ENCODE results near the gene HNRNPDL. TPM values are rescaled to one million over a fixed set of nuclear protein-coding genes. Genes with fewer than 3 reads are reported as not detected.
"Not testable (repeated sequence)": the region's sequence is repeated elsewhere in the genome, so short reads cannot be mapped to it uniquely, and the experiment has no call there.

HNRNPDL gene
- total RNA-seq (299 and 311 TPM in 2 replicates), polyA plus RNA-seq (215 and 255 TPM in 2 replicates)

- Histone ChIP-seq H3K27me3 (no peaks in the 10 kb centered on the region), H3K27ac (peak within 1 kb of the TSS; percentile 97), H3K4me3 (peak within 1 kb of the TSS; percentile 95), H3K36me3 (peaks cover 20% of the 10 kb centered on the region), H3K9me3 (ENCODE audit: low read depth) (no peaks in the 10 kb centered on the region), H3K4me1 (ENCODE audit: low read depth) (peaks cover 13% of the 10 kb centered on the region)
- DNase-seq (ENCODE audit: low read depth in 1 of 2, low spot score in 1 of 2): peak; percentile 97
- no peak for TF ChIP-seq CTCF (IDR thresholded peaks at IDR 0.05; ENCODE audit: low read depth, low read length)
These were observed at the start of gene HNRNPDL, which contains the start of gene ENOPH1 for GRCh38 chr4:82430193-82430963. Gene HNRNPDL, minus strand, starts transcription at chr4:82430462. Its CDS starts 772 bp downstream, at chr4:82429690. Gene ENOPH1, plus strand, starts transcription at chr4:82430590. Its CDS starts 240 bp downstream, at chr4:82430830.

GRCh38 chr4:82479562-82479961 lies 49.3 kb upstream of the HNRNPDL start:
- no peaks in the 10 kb centered on the region for H3K9me3 ChIP-seq (ENCODE audit: low read depth)
- H3K4me1 ChIP-seq (ENCODE audit: low read depth): no peaks in the 10 kb centered on the region
- H3K4me3 ChIP-seq: no peak overlapping the region
- no peak for TF ChIP-seq CTCF (IDR thresholded peaks at IDR 0.05; ENCODE audit: low read depth, low read length)
- no peak for DNase-seq (ENCODE audit: low read depth in 1 of 2, low spot score in 1 of 2)
- H3K27ac ChIP-seq: no peak overlapping the region
- H3K27me3 ChIP-seq: no peaks in the 10 kb centered on the region
- H3K36me3 ChIP-seq: no peaks in the 10 kb centered on the region

GRCh38 chr4:82477469-82477868 lies 47.2 kb upstream of the HNRNPDL start:
- H3K27ac ChIP-seq; H3K36me3 ChIP-seq; H3K4me1 ChIP-seq (ENCODE audit: low read depth); H3K9me3 ChIP-seq (ENCODE audit: low read depth); H3K27me3 ChIP-seq; DNase-seq (ENCODE audit: low read depth in 1 of 2, low spot score in 1 of 2); H3K4me3 ChIP-seq: not testable (repeated sequence)

GRCh38 chr4:82475931-82476330 lies 45.7 kb upstream of the HNRNPDL start:
- not testable (repeated sequence) for H3K27ac ChIP-seq; H3K9me3 ChIP-seq (ENCODE audit: low read depth); H3K4me3 ChIP-seq; H3K27me3 ChIP-seq; H3K36me3 ChIP-seq; H3K4me1 ChIP-seq (ENCODE audit: low read depth); DNase-seq (ENCODE audit: low read depth in 1 of 2, low spot score in 1 of 2)

GRCh38 chr4:82473621-82474164 lies 43.4 kb upstream of the HNRNPDL start:
- no peak overlapping the region for H3K27ac ChIP-seq
- H3K36me3 ChIP-seq: no peaks in the 10 kb centered on the region
- peaks cover 13% of the 10 kb centered on the region for H3K4me1 ChIP-seq (ENCODE audit: low read depth)
- TF ChIP-seq CTCF (IDR thresholded peaks at IDR 0.05; ENCODE audit: low read depth, low read length): no peak
- H3K4me3 ChIP-seq: no peak overlapping the region
- no peaks in the 10 kb centered on the region for H3K27me3 ChIP-seq
- no peak for DNase-seq (ENCODE audit: low read depth in 1 of 2, low spot score in 1 of 2)
- no peaks in the 10 kb centered on the region for H3K9me3 ChIP-seq (ENCODE audit: low read depth)

GRCh38 chr4:82473080-82473479 lies 42.8 kb upstream of the HNRNPDL start:
- H3K27ac ChIP-seq; H3K4me3 ChIP-seq; H3K27me3 ChIP-seq; DNase-seq (ENCODE audit: low read depth in 1 of 2, low spot score in 1 of 2); H3K36me3 ChIP-seq; H3K9me3 ChIP-seq (ENCODE audit: low read depth): not testable (repeated sequence)
- peaks cover 13% of the 10 kb centered on the region for H3K4me1 ChIP-seq (ENCODE audit: low read depth)

- Histone ChIP-seq H3K4me3 (no peak overlapping the region), H3K27ac (peak overlapping the region; percentile 10), H3K36me3 (no peaks in the 10 kb centered on the region), H3K9me3 (ENCODE audit: low read depth) (no peaks in the 10 kb centered on the region), H3K4me1 (ENCODE audit: low read depth) (peaks cover 13% of the 10 kb centered on the region), H3K27me3 (no peaks in the 10 kb centered on the region)
- peak in 1 of 2 donors; percentile 62 for DNase-seq (ENCODE audit: low read depth in 1 of 2, low spot score in 1 of 2)
- TF ChIP-seq CTCF (IDR thresholded peaks at IDR 0.05; ENCODE audit: low read depth, low read length): peak; percentile 7
These were observed 39.6 kb upstream of the HNRNPDL start for GRCh38 chr4:82469791-82470345.

Measured in cardiac muscle cell (in vitro differentiated cells and primary cell).